GM19438 (cell line): ENCODE results near the gene AKR1C4.
"Not testable (repeated sequence)": the region's sequence is repeated elsewhere in the genome, so short reads cannot be mapped to it uniquely, and the experiment has no call there.

Experiments
- ATAC-seq: cut with Tn5 transposase; IDR thresholded peaks from one replicate; pipeline ENCODE4 v1.9.1; 2021; ENCODE audit warnings: low read depth; ENCODE audit not compliant: unreplicated experiment

AKR1C4 gene

GRCh38 chr10:5196702-5197113 lies at the start of gene AKR1C4:
AKR1C4 (plus strand) TSS chr10:5196837; CDS start chr10:5196868, 31 bp downstream.
- no peak for ATAC-seq

- ATAC-seq, result no peak
These were observed 49.8 kb upstream of the AKR1C4 start for GRCh38 chr10:5146920-5147254.

- ATAC-seq, result no peak
These were observed 49.2 kb upstream of the AKR1C4 start for GRCh38 chr10:5147255-5147980.

- ATAC-seq, result no peak
These were observed 48.5 kb upstream of the AKR1C4 start for GRCh38 chr10:5147981-5148677.

GRCh38 chr10:5148678-5149032 lies 48.0 kb upstream of the AKR1C4 start:
- ATAC-seq, result no peak

- no peak for ATAC-seq
These were observed 45.6 kb upstream of the AKR1C4 start for GRCh38 chr10:5151076-5151475.

- no peak for ATAC-seq
These were observed 40.7 kb upstream of the AKR1C4 start for GRCh38 chr10:5155951-5156350.

- no peak for ATAC-seq
These were observed 39.1 kb upstream of the AKR1C4 start for GRCh38 chr10:5157501-5157900.

GRCh38 chr10:5159126-5159525 lies 37.5 kb upstream of the AKR1C4 start:
- ATAC-seq, result no peak

- no peak for ATAC-seq
These were observed 33.1 kb upstream of the AKR1C4 start for GRCh38 chr10:5163487-5163886.

GRCh38 chr10:5165738-5166137 lies 30.9 kb upstream of the AKR1C4 start:
- ATAC-seq, result no peak

- ATAC-seq, result no peak
These were observed 27.7 kb upstream of the AKR1C4 start for GRCh38 chr10:5168897-5169420.

GRCh38 chr10:5175581-5175980 lies 21.1 kb upstream of the AKR1C4 start:
- not testable (repeated sequence) for ATAC-seq

GRCh38 chr10:5180503-5180902 lies 16.1 kb upstream of the AKR1C4 start:
- not testable (repeated sequence) for ATAC-seq

GRCh38 chr10:5183923-5184322 lies 12.7 kb upstream of the AKR1C4 start:
- no peak for ATAC-seq

GRCh38 chr10:5184987-5185775 lies 11.5 kb upstream of the AKR1C4 start, which contains the start of gene AKR1C8:
AKR1C8 (minus strand) TSS chr10:5185150; CDS start chr10:5185104, 46 bp downstream.
- ATAC-seq, result no peak

- no peak for ATAC-seq
These were observed 8.8 kb upstream of the AKR1C4 start for GRCh38 chr10:5187867-5188266.

- ATAC-seq, result no peak
These were observed 8.3 kb upstream of the AKR1C4 start for GRCh38 chr10:5188358-5188757.

GRCh38 chr10:5194431-5194830 lies 2.2 kb upstream of the AKR1C4 start:
- ATAC-seq, result no peak

GRCh38 chr10:5195727-5196374 lies 786 bp upstream of the AKR1C4 start:
- no peak for ATAC-seq

GRCh38 chr10:5198386-5198785 lies 1.7 kb downstream of the AKR1C4 start:
- ATAC-seq, result no peak
